ENCODE results near the gene TEX11. TPM values are rescaled to one million over a fixed set of nuclear protein-coding genes. Genes with fewer than 3 reads are reported as not detected.
"Not testable (repeated sequence)": the region's sequence is repeated elsewhere in the genome, so short reads cannot be mapped to it uniquely, and the experiment has no call there.

TEX11 gene
- total RNA-seq (1 to 10 TPM in 1 of 2 donors, not detected in 1; 1.7 TPM), polyA plus RNA-seq (ENCODE audit: insufficient read length in 2 of 2) (under 1 TPM in 1 of 2 donors, not detected in 1; 0.08 TPM)
- long read RNA-seq, donor 1: 0 reads
- long read RNA-seq, donor 2: 0 reads
- long read RNA-seq, donor 3: 0 reads
- long read RNA-seq, donor 4: 0 reads

DNA sequence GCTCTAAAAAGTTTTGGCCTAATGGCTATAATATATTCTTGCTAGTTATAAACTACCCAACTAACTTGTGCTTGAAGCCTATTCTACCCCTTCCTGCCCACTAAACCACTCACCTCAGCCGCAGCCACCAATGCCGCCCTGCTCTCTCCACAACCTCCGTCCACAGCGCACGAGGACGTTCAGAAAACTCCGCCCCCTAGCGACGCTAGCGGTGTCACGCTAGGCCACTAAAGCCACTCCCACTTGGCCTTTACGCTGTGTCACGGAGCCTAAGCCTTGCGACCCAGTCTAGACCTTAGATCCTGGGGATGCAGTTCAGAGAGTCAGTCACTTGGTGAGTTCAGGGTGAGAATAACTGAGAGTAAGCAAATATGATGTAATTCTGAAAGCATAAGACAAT lies at the start of gene TEX11:
Gene TEX11, minus strand, starts transcription at position 171 of the 400 bp plus-strand sequence. CDS start 922 bp downstream, outside the sequence.
- no peaks in the 10 kb centered on the region for H3K36me3 ChIP-seq (ENCODE audit: control insufficient read depth, insufficient read depth, low read length)

DNA sequence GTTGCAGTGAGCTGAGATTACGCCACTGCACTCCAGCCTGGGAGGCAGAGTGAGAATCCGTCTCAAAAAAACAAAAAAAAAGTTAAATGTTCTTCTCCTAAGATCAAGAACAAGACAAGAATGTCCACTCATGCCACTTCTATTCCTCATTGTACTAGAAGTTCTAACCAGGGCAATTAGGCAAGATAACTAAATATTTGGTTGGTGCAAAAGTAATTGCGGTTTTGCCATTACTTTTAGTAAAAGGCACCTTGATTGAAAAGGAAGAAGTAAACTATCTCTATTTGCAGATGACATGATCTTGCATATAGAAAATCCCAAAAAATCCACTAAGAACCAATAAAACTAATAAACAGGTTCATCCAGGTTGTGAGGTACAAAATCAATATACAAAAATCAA lies 46.4 kb upstream of the TEX11 start:
- no peaks in the 10 kb centered on the region for H3K36me3 ChIP-seq (ENCODE audit: control insufficient read depth, insufficient read depth, low read length)

More for the DNA sequence above, at the start of gene TEX11:
- no peak within 1 kb of the TSS for H3K27ac ChIP-seq (ENCODE audit: low read depth, low read length)
- DNase-seq (ENCODE audit: low read depth in 4 of 6, low spot score in 6 of 6): no peak
- 61% methylated on average over 14 of the region's 14 CpGs for WGBS (ENCODE audit: insufficient coverage)
- H3K4me3 ChIP-seq (ENCODE audit: low read depth, low read length): no peak within 1 kb of the TSS
- H3K4me1 ChIP-seq (ENCODE audit: control insufficient read depth, insufficient read depth, low read length): no peaks in the 10 kb centered on the region
- no peaks in the 10 kb centered on the region for H3K27me3 ChIP-seq (ENCODE audit: control insufficient read depth, insufficient read depth, low read length)
- H3K9me3 ChIP-seq (ENCODE audit: control insufficient read depth, insufficient read depth, low read length): peaks cover 2% of the 10 kb centered on the region

DNA sequence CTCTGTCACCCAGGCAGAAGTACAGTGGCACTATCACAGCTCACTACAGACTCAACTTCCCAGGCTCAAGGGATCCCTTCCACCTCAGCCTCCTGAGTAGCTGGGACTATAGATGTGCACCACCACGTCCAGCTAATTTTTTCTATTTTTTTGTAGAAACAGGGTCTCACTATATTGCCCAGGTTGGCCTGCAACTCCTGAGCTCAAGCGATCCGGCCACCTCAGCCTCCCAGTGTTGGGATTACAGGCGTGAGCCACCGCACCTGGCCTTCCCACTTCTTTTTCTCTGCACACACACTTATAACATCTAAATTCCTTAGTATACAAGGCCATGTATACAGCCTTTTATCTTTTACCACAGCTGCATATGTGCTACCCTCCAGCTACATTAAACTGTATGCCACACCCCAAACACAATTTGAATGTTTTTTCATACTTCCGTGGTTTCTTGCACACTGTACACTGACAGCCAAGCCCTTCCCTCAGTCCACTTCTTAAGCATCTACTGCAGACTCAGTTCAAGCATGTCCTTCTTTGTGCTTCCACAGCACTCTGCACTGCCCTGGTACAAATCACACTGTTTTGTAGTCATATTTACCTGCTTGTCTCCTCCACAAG lies 15.9 kb upstream of the TEX11 start:
- H3K4me1 ChIP-seq (ENCODE audit: control insufficient read depth, insufficient read depth, low read length): no peaks in the 10 kb centered on the region
- no peak overlapping the region for H3K27ac ChIP-seq (ENCODE audit: low read depth, low read length)
- H3K9me3 ChIP-seq (ENCODE audit: control insufficient read depth, insufficient read depth, low read length): no peaks in the 10 kb centered on the region
- 83% methylated on average over 6 of the region's 6 CpGs for WGBS (ENCODE audit: insufficient coverage)
- no peak for DNase-seq (ENCODE audit: low read depth in 4 of 6, low spot score in 6 of 6)
- H3K4me3 ChIP-seq (ENCODE audit: low read depth, low read length): no peak overlapping the region
- H3K27me3 ChIP-seq (ENCODE audit: control insufficient read depth, insufficient read depth, low read length): no peaks in the 10 kb centered on the region
- H3K36me3 ChIP-seq (ENCODE audit: control insufficient read depth, insufficient read depth, low read length): no peaks in the 10 kb centered on the region

More for the DNA sequence above, 46.4 kb upstream of the TEX11 start:
- H3K27ac ChIP-seq (ENCODE audit: low read depth, low read length): no peak overlapping the region
- H3K9me3 ChIP-seq (ENCODE audit: control insufficient read depth, insufficient read depth, low read length): no peaks in the 10 kb centered on the region
- no peaks in the 10 kb centered on the region for H3K27me3 ChIP-seq (ENCODE audit: control insufficient read depth, insufficient read depth, low read length)
- no peak for DNase-seq (ENCODE audit: low read depth in 4 of 6, low spot score in 6 of 6)
- H3K4me1 ChIP-seq (ENCODE audit: control insufficient read depth, insufficient read depth, low read length): no peaks in the 10 kb centered on the region
- no peak overlapping the region for H3K4me3 ChIP-seq (ENCODE audit: low read depth, low read length)
- WGBS (ENCODE audit: insufficient coverage): no CpG with 5 or more reads among the region's 3 CpGs

DNA sequence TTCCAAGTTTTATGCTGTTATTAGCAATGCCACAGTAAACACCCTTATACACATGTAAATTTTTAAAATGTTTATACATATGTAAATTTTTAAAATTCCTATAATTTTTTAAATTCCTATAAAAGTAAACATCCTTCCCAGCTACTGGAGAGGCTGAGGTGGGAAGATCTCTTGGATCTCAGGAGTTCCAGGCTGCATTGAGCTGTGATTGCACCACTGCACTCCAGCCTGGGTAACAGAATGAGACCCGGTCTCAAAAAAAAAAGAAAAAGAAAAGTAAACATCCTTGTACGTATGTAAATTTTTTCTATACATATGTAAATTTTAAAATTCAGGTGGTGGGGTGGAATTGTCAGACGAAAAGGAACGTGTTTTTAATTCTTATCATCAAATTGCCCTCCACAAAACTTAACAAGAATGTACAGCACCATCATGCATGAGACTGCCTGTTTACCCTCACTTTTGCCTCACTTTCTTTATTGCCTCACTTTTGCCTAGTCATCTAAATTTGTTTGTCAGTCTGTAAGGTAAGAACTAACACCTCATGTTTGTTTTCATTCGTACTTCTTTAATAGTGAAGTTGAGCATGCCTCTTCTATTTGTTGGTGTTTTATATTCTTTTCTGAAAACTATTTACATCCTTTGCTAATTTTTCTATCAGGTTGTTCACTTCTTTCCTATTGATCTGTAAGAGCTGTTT lies 14.4 kb upstream of the TEX11 start:
- Histone ChIP-seq H3K27me3 (ENCODE audit: control insufficient read depth, insufficient read depth, low read length) (no peaks in the 10 kb centered on the region), H3K4me1 (ENCODE audit: control insufficient read depth, insufficient read depth, low read length) (no peaks in the 10 kb centered on the region), H3K4me3 (ENCODE audit: low read depth, low read length) (no peak overlapping the region), H3K36me3 (ENCODE audit: control insufficient read depth, insufficient read depth, low read length) (no peaks in the 10 kb centered on the region), H3K9me3 (ENCODE audit: control insufficient read depth, insufficient read depth, low read length) (no peaks in the 10 kb centered on the region), H3K27ac (ENCODE audit: low read depth, low read length) (no peak overlapping the region)
- DNase-seq (ENCODE audit: low read depth in 4 of 6, low spot score in 6 of 6): no peak
- WGBS (ENCODE audit: insufficient coverage): no CpG with 5 or more reads among the region's 5 CpGs

DNA sequence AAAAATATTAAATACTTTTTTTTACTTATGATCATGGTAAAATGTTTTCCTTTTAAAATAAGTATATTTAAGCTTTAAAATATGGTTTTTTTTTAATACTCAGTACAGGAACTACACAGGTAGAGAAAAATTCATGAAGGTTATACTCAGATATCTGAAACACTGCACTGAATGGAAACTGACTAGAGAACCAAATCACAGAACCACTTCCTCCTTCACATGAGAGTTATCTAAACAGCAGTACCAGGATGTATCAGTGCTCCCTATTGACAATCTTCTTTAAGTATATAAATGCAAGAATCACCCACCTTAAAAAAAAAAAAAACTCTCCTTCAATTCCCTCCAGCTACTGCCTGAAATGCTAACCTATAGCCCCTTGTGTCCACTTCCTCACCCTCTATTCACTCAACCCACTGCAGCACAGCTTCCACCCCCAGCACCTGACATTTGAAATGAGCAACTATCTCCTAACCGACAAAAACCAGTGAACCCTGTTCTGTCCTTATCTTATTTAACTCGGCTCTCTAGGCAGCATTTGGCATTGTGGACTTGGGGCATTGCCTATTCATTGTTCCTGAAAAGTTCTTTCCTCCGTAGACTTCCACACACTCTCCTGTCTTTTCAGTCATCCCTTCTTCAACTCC lies 13.3 kb upstream of the TEX11 start:
- Histone ChIP-seq H3K4me1 (ENCODE audit: control insufficient read depth, insufficient read depth, low read length) (no peaks in the 10 kb centered on the region), H3K4me3 (ENCODE audit: low read depth, low read length) (no peak overlapping the region), H3K9me3 (ENCODE audit: control insufficient read depth, insufficient read depth, low read length) (no peaks in the 10 kb centered on the region), H3K27me3 (ENCODE audit: control insufficient read depth, insufficient read depth, low read length) (no peaks in the 10 kb centered on the region), H3K27ac (ENCODE audit: low read depth, low read length) (no peak overlapping the region), H3K36me3 (ENCODE audit: control insufficient read depth, insufficient read depth, low read length) (no peaks in the 10 kb centered on the region)
- DNase-seq (ENCODE audit: low read depth in 4 of 6, low spot score in 6 of 6): no peak
- WGBS (ENCODE audit: insufficient coverage): 27% methylated on average over 3 of the region's 3 CpGs

DNA sequence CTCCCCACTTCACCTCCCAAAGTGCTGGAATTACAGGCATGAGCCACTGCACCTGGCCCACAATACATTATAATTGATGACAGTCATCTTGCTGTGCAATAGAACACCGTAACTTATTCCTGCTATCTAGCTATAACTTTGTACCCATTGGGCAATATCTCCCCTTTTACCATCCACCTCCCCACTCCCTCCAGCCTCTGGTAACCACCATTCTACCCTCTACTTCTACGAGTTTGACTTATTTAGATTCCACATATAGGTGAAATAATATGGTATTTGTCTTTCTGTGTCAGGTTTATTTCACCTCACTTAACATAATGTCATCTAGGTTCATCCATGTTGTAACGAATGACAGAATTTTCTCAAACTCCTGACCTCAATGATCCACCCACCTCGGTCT lies 8.2 kb upstream of the TEX11 start:
- Histone ChIP-seq H3K4me3 (ENCODE audit: low read depth, low read length) (no peak overlapping the region), H3K9me3 (ENCODE audit: control insufficient read depth, insufficient read depth, low read length) (no peaks in the 10 kb centered on the region), H3K27me3 (ENCODE audit: control insufficient read depth, insufficient read depth, low read length) (no peaks in the 10 kb centered on the region), H3K36me3 (ENCODE audit: control insufficient read depth, insufficient read depth, low read length) (no peaks in the 10 kb centered on the region), H3K4me1 (ENCODE audit: control insufficient read depth, insufficient read depth, low read length) (no peaks in the 10 kb centered on the region), H3K27ac (ENCODE audit: low read depth, low read length) (no peak overlapping the region)
- WGBS (ENCODE audit: insufficient coverage): 100% methylated on average over 1 of the region's 4 CpGs
- no peak for DNase-seq (ENCODE audit: low read depth in 4 of 6, low spot score in 6 of 6)

DNA sequence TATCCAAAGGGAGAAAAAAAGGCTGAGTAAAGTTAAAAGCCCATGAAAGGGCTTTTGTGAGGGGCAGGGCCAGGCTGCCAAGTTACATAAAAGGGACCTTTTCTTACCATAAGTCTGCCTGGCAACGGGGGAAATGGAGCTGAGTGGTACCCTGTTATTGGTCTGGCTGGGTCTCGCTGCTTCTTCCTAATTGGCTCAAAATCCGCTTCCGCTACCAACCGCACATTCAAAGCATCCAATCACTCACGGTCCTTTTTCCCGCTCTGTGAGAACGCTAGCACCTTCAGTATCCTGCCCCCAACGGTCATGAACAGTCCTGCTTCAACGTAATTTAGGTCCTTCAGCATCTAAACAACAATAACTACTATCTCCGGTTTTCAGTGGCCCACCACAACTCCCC lies 611 bp downstream of the TEX11 start:
- H3K4me3 ChIP-seq (ENCODE audit: low read depth, low read length): no peak overlapping the region
- no peak overlapping the region for H3K27ac ChIP-seq (ENCODE audit: low read depth, low read length)
- DNase-seq (ENCODE audit: low read depth in 4 of 6, low spot score in 6 of 6): no peak
- H3K4me1 ChIP-seq (ENCODE audit: control insufficient read depth, insufficient read depth, low read length): no peaks in the 10 kb centered on the region
- 77% methylated on average over 11 of the region's 11 CpGs for WGBS (ENCODE audit: insufficient coverage)
- no peaks in the 10 kb centered on the region for H3K27me3 ChIP-seq (ENCODE audit: control insufficient read depth, insufficient read depth, low read length)
- H3K9me3 ChIP-seq (ENCODE audit: control insufficient read depth, insufficient read depth, low read length): peaks cover 2% of the 10 kb centered on the region
- no peaks in the 10 kb centered on the region for H3K36me3 ChIP-seq (ENCODE audit: control insufficient read depth, insufficient read depth, low read length)

DNA sequence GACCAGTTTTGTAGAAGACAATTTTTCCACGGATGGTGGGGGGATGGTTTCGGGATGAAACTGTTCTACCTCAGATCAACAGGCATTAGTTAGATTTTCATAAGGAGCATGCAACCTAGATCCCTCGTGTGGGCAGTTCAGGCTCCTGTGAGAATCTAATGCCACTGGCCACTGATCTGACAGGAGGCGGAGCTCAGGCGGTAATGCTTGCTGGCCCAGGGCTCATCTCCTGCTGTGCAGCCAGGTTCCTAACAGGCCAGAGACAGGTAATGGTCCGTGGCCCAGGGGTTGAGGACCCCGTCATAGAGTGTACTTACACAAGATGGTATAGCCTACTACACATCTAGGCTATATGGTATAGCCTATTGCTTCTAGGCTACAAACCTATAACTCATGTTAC lies 7.0 kb downstream of the TEX11 start:
- DNase-seq (ENCODE audit: low read depth in 4 of 6, low spot score in 6 of 6): no peak
- H3K9me3 ChIP-seq (ENCODE audit: control insufficient read depth, insufficient read depth, low read length): no peaks in the 10 kb centered on the region
- 51% methylated on average over 3 of the region's 7 CpGs for WGBS (ENCODE audit: insufficient coverage)
- H3K27me3 ChIP-seq (ENCODE audit: control insufficient read depth, insufficient read depth, low read length): no peaks in the 10 kb centered on the region
- H3K27ac ChIP-seq (ENCODE audit: low read depth, low read length): no peak overlapping the region
- no peak overlapping the region for H3K4me3 ChIP-seq (ENCODE audit: low read depth, low read length)
- H3K36me3 ChIP-seq (ENCODE audit: control insufficient read depth, insufficient read depth, low read length): no peaks in the 10 kb centered on the region
- no peaks in the 10 kb centered on the region for H3K4me1 ChIP-seq (ENCODE audit: control insufficient read depth, insufficient read depth, low read length)

DNA sequence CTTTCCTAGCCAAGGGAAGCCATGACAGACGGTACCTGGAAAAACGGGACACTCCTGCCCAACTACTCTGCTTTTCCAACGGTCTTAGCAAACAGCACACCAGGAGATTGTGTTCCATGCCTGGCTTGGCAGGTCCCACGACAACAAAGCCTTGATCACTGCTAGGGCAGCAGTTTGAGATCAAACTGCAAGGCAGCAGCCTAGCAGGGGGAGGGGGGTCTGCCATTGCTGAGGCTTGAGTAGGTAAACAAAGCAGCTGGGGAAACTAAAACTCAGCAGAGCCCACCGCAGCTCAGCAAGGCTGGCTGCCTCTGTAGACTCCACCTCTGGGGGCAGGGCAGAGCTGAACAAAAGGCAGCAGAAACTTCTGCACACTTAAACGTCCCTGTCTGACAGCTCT lies 18.1 kb downstream of the TEX11 start:
- not testable (repeated sequence) for DNase-seq (ENCODE audit: low read depth in 4 of 6, low spot score in 6 of 6); H3K4me1 ChIP-seq (ENCODE audit: control insufficient read depth, insufficient read depth, low read length); H3K27ac ChIP-seq (ENCODE audit: low read depth, low read length); H3K9me3 ChIP-seq (ENCODE audit: control insufficient read depth, insufficient read depth, low read length); H3K4me3 ChIP-seq (ENCODE audit: low read depth, low read length); H3K27me3 ChIP-seq (ENCODE audit: control insufficient read depth, insufficient read depth, low read length); H3K36me3 ChIP-seq (ENCODE audit: control insufficient read depth, insufficient read depth, low read length)
- 52% methylated on average over 5 of the region's 6 CpGs for WGBS (ENCODE audit: insufficient coverage)
